GM21529 (cell line): ENCODE data around the gene IFNA17.
A peak's percentile ranks its signal among the peaks of the same experiment; 100 is the strongest.
"Not testable (repeated sequence)": the region's sequence is repeated elsewhere in the genome, so short reads cannot be mapped to it uniquely, and the experiment has no call there.

Experiments used
- ATAC-seq: cut with Tn5 transposase; IDR thresholded peaks from one replicate; pipeline ENCODE4 v1.9.1; 2021; ENCODE audit not compliant: unreplicated experiment

IFNA17 gene

DNA sequence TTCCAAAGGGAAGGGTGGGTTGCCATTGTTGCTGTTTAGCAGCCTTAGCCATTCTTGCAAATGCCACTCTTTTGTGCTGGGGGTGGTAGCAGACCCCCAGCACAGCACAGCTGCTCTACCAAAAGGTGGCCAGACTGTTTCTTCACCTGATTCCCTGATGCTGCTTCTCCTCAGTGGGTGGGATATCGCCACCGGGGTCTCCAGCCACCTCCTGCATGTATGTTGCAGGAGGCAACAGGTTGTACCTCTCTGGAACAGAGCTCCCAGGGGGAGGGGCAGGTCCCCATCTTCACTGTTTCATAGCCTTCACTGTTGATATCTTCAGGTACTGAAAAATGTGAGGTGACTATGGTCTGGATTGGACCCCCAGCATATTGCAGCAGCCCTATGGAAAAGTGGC is 17.2 kb downstream of the IFNA17 start:
- ATAC-seq: not testable (repeated sequence)

DNA sequence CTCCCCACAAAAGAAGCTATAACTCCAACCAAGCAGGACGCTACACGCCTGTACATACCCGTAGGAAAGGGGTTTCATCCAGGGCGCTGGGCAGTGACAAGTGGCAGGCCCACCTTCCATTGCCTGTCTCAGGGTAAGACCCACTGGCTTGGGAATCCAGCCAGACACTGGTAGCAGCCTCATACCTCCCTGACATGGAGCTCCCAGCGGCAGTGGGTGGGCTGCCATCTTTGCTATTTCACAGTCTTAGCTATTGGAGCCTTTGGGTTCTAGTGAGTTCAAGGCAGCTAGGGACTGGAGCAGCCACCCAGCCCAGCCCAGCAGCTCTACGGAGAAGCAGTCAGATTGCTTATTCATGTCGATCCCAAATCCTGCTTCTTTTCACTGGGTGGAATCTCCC is 17.7 kb downstream of the IFNA17 start:
- ATAC-seq: no peak

DNA sequence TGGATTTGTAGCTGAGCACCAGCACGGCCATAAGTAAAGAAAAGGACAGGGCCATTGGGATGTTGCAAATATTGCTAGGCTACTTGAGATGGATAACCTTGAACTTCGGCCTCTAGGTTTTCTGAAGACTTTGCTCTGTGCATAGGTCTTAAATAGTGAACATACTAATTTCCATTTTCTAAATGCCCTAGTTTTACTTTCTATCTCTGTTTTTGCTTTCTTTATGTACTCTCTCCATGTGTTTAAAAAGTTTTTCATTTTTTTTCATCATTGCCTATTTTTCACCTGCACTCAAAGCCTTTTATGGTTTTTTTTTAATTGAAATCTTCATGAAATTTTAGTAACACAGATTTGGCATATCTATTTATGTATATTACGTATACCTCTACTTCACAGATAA is 21.0 kb downstream of the IFNA17 start, which contains the start of gene IFNA10:
TSS of gene IFNA10 (minus strand) at position 101 of the 400 bp plus-strand sequence. CDS start at position 55, 46 bp downstream.
- not testable (repeated sequence) for ATAC-seq

DNA sequence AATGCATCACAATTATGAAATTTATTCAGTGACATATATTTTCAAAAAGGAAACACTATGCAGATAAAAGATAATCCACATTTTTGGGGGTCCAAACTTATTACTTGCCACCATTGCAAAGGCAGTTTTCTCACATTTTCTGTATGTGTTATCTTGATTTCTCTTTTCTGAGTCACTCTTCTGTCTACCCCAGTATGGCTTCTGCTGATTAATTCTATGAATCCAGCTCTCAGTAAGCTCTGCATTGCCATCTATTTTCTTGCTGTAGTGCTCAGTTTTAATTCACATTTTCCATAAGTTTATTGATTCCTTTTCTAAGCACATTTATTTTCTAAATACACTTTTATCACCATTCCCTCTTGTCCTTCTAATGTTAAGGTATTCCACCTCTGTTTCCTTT is 22.8 kb downstream of the IFNA17 start:
- ATAC-seq: no peak

DNA sequence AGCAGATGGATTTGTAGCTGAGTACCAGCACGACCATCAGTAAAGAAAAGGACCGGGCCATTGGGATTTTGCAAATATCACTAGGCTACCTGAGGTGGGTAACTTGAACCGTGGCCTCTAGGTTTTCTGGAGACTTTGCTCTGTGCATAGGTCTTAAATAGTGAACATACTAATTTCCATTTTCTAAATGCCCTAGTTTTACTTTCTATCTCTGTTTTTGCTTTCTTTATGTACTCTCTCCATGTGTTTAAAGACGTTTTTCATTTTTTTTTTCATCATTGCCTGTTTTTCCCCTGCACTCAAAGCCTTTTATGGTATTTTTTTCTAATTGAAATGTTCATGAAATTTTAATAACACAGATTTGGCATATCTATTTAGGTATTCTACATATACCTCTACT is 25.9 kb downstream of the IFNA17 start, which contains the start of gene IFNA7:
TSS of gene IFNA7 (minus strand) at position 101 of the 400 bp plus-strand sequence. CDS start at position 61, 40 bp downstream.
- not testable (repeated sequence) for ATAC-seq

DNA sequence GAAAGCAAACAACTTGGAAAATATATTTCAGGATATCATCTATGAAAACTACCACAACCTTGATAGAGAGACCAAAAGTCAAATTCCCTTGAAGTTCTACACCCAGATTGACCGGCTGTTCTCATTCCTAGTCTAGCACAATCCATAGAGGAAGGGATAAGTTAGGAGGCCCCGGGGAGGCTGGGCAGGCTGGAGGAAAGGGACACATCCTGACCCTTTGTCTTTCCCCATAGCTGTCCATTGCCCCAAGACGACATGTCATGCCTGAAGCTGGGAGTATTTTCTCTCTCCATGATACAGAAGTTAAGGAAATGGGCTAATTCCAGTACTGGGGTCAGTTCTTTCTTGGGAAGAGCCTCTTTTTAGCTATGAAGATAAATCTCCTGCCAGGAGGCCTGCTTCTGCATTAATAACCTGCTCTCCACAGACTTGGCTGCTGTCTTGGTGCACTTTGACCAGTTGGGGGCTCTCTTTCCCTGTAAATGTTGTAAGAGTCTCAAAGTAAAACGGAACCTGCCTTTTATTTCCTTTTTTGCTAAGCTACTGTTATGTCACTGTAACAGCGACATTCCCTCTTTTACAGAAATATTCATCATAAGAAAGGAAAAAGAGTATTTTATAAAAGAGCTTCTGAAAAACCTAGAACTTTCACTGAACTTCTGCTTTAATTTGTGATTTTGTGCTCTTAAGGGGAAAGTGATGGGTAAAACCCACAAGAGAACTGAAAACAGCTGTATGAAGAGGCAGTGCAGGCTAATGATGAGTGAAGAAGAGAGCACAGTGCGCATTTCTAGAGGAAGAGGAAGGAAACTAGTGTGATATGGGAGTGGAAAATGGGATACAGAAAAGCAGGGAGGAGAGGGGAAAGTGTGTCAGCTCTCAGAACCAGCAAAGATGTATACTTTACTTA is 32.9 kb downstream of the IFNA17 start:
- ATAC-seq: peak; percentile 96

DNA sequence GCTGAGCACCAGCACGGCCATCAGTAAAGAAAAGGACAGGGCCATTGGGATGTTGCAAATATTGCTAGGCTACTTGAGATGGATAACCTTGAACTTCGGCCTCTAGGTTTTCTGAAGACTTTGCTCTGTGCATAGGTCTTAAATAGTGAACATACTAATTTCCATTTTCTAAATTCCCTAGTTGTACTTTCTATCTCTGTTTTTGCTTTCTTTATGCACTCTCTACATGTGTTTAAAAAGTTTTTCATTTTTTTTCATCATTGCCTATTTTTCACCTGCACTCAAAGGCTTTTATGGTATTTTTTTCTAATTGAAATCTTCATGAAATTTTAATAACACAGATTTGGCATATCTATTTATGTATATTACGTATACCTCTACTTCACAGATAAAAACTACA is 40.5 kb downstream of the IFNA17 start, which contains the start of gene IFNA4:
TSS of gene IFNA4 (minus strand) at position 101 of the 400 bp plus-strand sequence. CDS start at position 45, 56 bp downstream.
- not testable (repeated sequence) for ATAC-seq

DNA sequence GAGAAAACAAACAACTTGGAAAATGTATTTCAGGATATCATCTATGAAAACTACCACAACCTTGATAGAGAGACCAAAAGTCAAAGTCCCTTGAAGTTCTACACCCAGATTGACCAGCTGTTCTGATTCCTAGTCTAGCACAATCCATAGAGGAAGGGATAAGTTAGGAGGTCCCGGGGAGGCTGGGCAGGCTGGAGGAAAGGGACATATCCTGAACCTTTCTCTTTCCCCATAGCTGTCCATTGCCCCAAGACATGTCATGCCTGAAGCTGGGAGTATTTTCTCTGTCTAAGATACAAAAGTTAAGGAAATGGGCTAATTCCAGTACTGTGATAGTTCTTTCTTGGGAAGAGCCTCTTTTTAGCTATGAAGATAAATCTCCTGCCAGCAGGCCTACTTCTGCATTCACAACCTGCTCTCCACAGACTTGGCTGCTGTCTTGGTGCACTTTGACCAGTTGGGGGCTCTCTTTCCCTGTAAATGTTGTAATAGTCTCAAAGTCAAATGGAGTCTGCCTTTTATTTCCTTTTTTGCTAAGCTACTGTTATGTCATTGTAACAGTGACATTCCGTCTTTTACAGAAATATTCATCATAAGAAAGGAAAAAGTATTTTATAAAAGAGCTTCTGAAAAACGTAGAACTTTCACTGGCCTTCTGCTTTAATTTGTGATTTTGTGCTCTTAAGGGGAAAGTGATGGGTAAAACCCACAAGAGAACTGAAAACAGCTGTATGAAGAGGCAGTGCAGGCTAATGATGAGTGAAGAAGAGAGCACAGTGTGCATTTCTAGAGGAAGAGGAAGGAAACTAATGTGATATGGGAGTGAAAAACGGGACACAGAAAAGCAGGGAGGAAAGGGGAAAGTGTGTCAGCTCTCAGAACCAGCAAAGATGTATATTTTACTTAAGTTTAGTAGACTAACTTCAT is 44.9 kb downstream of the IFNA17 start:
- ATAC-seq: peak; percentile 98
